ENCODE results near the gene SLC27A5. TPM values are rescaled to one million over a fixed set of nuclear protein-coding genes. Genes with fewer than 3 reads are reported as not detected.

SLC27A5 gene
- total and polyA plus RNA-seq, 2 donors (not counting 3 experiments of a cell fraction or from before 2014, with no cell fraction given): 7.1 to 16.0 TPM

DNA sequence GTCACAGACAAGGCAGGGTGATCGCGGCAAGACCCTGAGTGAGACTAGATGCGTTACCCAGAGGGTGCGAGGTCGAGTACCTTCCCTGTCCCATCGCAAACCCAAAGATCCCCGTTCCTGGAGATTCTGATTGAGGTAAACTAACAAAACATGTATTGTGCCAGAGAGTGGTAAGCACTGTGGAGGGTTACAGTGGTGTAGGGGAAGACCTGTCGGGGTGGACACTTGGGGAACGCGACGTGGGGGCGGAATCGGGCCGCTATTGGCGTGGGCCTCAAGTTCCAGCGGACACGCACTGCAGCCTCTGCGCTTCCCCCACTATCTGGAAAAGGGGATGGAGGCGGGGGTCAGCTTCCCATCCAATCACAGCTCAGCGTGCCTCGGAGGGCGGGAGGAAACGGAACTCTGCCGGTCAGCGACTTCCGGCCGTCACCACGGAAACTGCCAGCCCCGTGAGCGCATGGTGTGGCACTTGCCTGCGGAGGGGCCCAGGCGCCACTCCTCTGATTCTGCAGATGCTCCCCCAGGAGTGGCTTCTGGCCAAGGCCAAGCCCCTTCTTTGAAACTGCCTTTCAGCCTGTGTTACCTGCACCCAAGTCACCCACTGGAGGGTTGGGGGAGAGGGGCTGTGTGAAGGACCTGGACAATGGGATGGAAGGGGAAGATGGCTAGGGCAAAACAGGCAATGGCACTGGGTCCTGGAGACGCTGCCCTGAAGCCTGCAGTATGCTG is 47.6 kb upstream of the SLC27A5 start:
- H3K4me3 ChIP-seq (replicated peaks in 1 of 3; ENCODE audit: insufficient read depth in 1 of 3, low read depth in 1 of 3, low read length in 3 of 3): peak overlapping the region; percentile 20 to 63 (median 57)
- H2AFZ ChIP-seq (ENCODE audit: low read depth, low read length): peak overlapping the region; percentile 21
- H3K36me3 ChIP-seq (ENCODE audit: control insufficient read depth in 2 of 2, extremely low read depth in 1 of 2, insufficient read depth in 2 of 2, low read length in 2 of 2): peaks cover 5 to 10% of the 10 kb centered on the region in 2 experiments
- peaks cover 40% of the 10 kb centered on the region for H3K4me1 ChIP-seq (ENCODE audit: control insufficient read depth, extremely low read depth, insufficient read depth, low read length)
- POLR2A ChIA-PET: interaction anchor here (1.4 kb wide), 1 partner anchor 15 kb away, joined by 3 read pairs; no protein-coding TSS in a partner anchor
- BruUV-seq (replicated peaks): TSS peak; percentile 48
- H3K27ac ChIP-seq (ENCODE audit: insufficient read depth, low read depth, low read length): peak overlapping the region; percentile 83
- no peaks in the 10 kb centered on the region for H3K9me1 ChIP-seq (replicated peaks; ENCODE audit: control insufficient read depth, extremely low read depth, insufficient read depth, low read length)
- CTCF ChIA-PET: interaction anchor here (0.6 to 1.0 kb wide), 4 partner anchors 21 to 45 kb away, joined by 3 to 9 read pairs (median 4); partner anchors contain the start of gene ZBTB45
- peaks cover 23% of the 10 kb centered on the region for H3K79me2 ChIP-seq (ENCODE audit: control insufficient read depth, insufficient read depth, low read length)
- dilution Hi-C loops (cut with MboI; ENCODE audit: extremely low pct_ligation_motif_present, low sequenced_read_pairs) (no loop called here), intact Hi-C loops (cut with micrococcal nuclease) (loop anchor here (1.0 kb wide), 4 partner anchors 14 to 172 kb away; partner anchors contain the start of genes MZF1, RPS5, TRIM28 and ZBTB45)
- H3K9ac ChIP-seq (replicated peaks; ENCODE audit: extremely low read depth, insufficient read depth, low read length): peak overlapping the region; percentile 93
- peak; percentile 85 for DNase-seq (ENCODE audit: low read depth, low spot score)
- TF ChIP-seq MAX (IDR thresholded peaks at IDR 0.05; ENCODE audit: insufficient read depth, insufficient read length) (peak; percentile 57), POLR2AphosphoS5 (IDR thresholded peaks at IDR 0.05; ENCODE audit: insufficient read depth, low read depth, low read length) (peak; percentile 85), POLR2A (IDR thresholded peaks at IDR 0.05; ENCODE audit: low read depth, low read length) (peak; percentile 89), EZH2 (IDR thresholded peaks at IDR 0.05; ENCODE audit: borderline replicate concordance, low read depth, low read length, severe bottlenecking) (no peak)
- H4K20me1 ChIP-seq (replicated peaks; ENCODE audit: control insufficient read depth, extremely low read depth, insufficient read depth, low read length): no peaks in the 10 kb centered on the region
- H3K4me2 ChIP-seq (ENCODE audit: insufficient read depth, low read length): peak overlapping the region; percentile 70
- peaks cover 11 to 22% of the 10 kb centered on the region in 2 experiments for H3K27me3 ChIP-seq (ENCODE audit: control insufficient read depth in 2 of 2, insufficient read depth in 2 of 2, low read length in 2 of 2)
- FAIRE-seq: no peak
- H3K9me3 ChIP-seq (replicated peaks; ENCODE audit: control insufficient read depth, insufficient read depth, low read length): no peaks in the 10 kb centered on the region

Measured in endothelial cell of umbilical vein (primary cell).